Activated T-cell treated with anti-CD3 and anti-CD28 coated beads, Interleukin-2, amount 50 U/mL, for 72 hours (primary cell): ENCODE measurements around the gene WWC2. TPM values are rescaled to one million over a fixed set of nuclear protein-coding genes. Genes with fewer than 3 reads are reported as not detected.
A peak's percentile ranks its signal among the peaks of the same experiment; 100 is the strongest.

Source experiments
- ATAC-seq, 2 donors: fragments of 150-1000 bp; cut with Tn5 transposase; replicated peaks in 1 of 2; 2 replicates each; pipeline ENCODE4 v1.10.0; 2021; ENCODE audit warnings: moderate library complexity in 2 of 2, mild to moderate bottlenecking in 1 of 2
- DNase-seq, 2 donors: peaks; one replicate each; pipeline ENCODE4 v3.0.0; 2021 to 2022; ENCODE audit warnings: mixed read lengths in 1 of 2
- H3K27ac Mint-ChIP-seq: one replicate; pipeline ENCODE4 v1.8.0; 2022; ENCODE audit warnings: mild to moderate bottlenecking, moderate library complexity, mixed read lengths
- H3K27me3 Mint-ChIP-seq: one replicate; pipeline ENCODE4 v1.8.0; 2022; ENCODE audit warnings: low read depth, mixed read lengths
- H3K36me3 Mint-ChIP-seq, 2 donors: one replicate each; pipeline ENCODE4 v1.8.0; 2022; ENCODE audit warnings: mixed read lengths in 2 of 2, mild to moderate bottlenecking in 1 of 2; ENCODE audit not compliant: insufficient read depth in 2 of 2
- H3K4me1 Mint-ChIP-seq: one replicate; pipeline ENCODE4 v1.8.0; 2022; ENCODE audit warnings: low read depth, mixed read lengths
- H3K4me3 Mint-ChIP-seq, 2 donors: one replicate each; pipeline ENCODE4 v1.8.0; 2022; ENCODE audit warnings: mild to moderate bottlenecking in 2 of 2, mixed read lengths in 2 of 2, moderate library complexity in 2 of 2
- H3K9me3 Mint-ChIP-seq, 2 donors: one replicate each; pipeline ENCODE4 v1.8.0; 2022; ENCODE audit warnings: mixed read lengths in 2 of 2
- total RNA-seq, 2 donors: library from RNA; stranded (reverse); gene quantifications; one replicate each; pipeline ENCODE4 v1.2.3, GENCODE V29; 2022

The WWC2 gene
- total RNA-seq, result 1 to 10 TPM; 3.6 to 3.7 TPM

GRCh38 chr4:183098723-183099536 is at the start of gene WWC2:
Gene WWC2 (plus strand): TSS chr4:183099257. CDS start chr4:183099492, 235 bp downstream.
- peaks cover 5% of the 10 kb centered on the region for H3K4me1 Mint-ChIP-seq
- DNase-seq (peak; percentile 59 to 65), ATAC-seq (peak; percentile 80 to 81)
- H3K4me3 Mint-ChIP-seq, result peak within 1 kb of the TSS; percentile 69 to 71
- no peaks in the 10 kb centered on the region for H3K9me3 Mint-ChIP-seq
- H3K27ac Mint-ChIP-seq, result no peak within 1 kb of the TSS
- H3K36me3 Mint-ChIP-seq, result no peaks in the 10 kb centered on the region
- H3K27me3 Mint-ChIP-seq, result peaks cover 43% of the 10 kb centered on the region

- H3K9me3 Mint-ChIP-seq, result no peaks in the 10 kb centered on the region
- no peak for DNase-seq
- H3K4me1 Mint-ChIP-seq, result no peaks in the 10 kb centered on the region
- H3K4me3 Mint-ChIP-seq, result no peak overlapping the region
- no peak overlapping the region for H3K27ac Mint-ChIP-seq
- peaks cover 32% of the 10 kb centered on the region for H3K27me3 Mint-ChIP-seq
- no peaks in the 10 kb centered on the region for H3K36me3 Mint-ChIP-seq
- no peak for ATAC-seq
Measured at GRCh38 chr4:183053681-183054080, 45.4 kb upstream of the WWC2 start.

- H3K4me3 Mint-ChIP-seq, result no peak overlapping the region
Measured at GRCh38 chr4:183057255-183057654, 41.8 kb upstream of the WWC2 start.

GRCh38 chr4:183059797-183060196 is 39.3 kb upstream of the WWC2 start:
- no peak overlapping the region for H3K27ac Mint-ChIP-seq
- H3K4me3 Mint-ChIP-seq, result no peak overlapping the region
- H3K36me3 Mint-ChIP-seq, result no peaks in the 10 kb centered on the region
- H3K27me3 Mint-ChIP-seq, result peaks cover 20% of the 10 kb centered on the region
- no peak for DNase-seq
- no peak for ATAC-seq
- H3K4me1 Mint-ChIP-seq, result no peaks in the 10 kb centered on the region
- H3K9me3 Mint-ChIP-seq, result no peaks in the 10 kb centered on the region

More at GRCh38 chr4:183057255-183057654, 41.8 kb upstream of the WWC2 start:
- Mint-ChIP-seq H3K27me3 (peaks cover 17% of the 10 kb centered on the region), H3K4me1 (no peaks in the 10 kb centered on the region), H3K36me3 (no peaks in the 10 kb centered on the region), H3K27ac (no peak overlapping the region), H3K9me3 (no peaks in the 10 kb centered on the region)
- no peak for DNase-seq
- ATAC-seq, result no peak

GRCh38 chr4:183068502-183068901 is 30.6 kb upstream of the WWC2 start:
- no peak for ATAC-seq
- Mint-ChIP-seq H3K27ac (no peak overlapping the region), H3K27me3 (peaks cover 7% of the 10 kb centered on the region), H3K9me3 (peaks cover 3 to 9% of the 10 kb centered on the region in 2 donors), H3K36me3 (peaks cover 3 to 5% of the 10 kb centered on the region in 2 donors), H3K4me1 (no peaks in the 10 kb centered on the region), H3K4me3 (no peak overlapping the region)
- DNase-seq, result no peak

- Mint-ChIP-seq H3K9me3 (peaks cover 3 to 9% of the 10 kb centered on the region in 2 donors), H3K4me3 (no peak overlapping the region), H3K27ac (no peak overlapping the region), H3K4me1 (no peaks in the 10 kb centered on the region), H3K27me3 (peaks cover 7% of the 10 kb centered on the region), H3K36me3 (peaks cover 3 to 5% of the 10 kb centered on the region in 2 donors)
- DNase-seq (no peak), ATAC-seq (no peak)
Measured at GRCh38 chr4:183071222-183071621, 27.8 kb upstream of the WWC2 start.

- ATAC-seq, result no peak
Measured at GRCh38 chr4:183072176-183072575, 26.9 kb upstream of the WWC2 start.

GRCh38 chr4:183073838-183074145 is 25.3 kb upstream of the WWC2 start:
- no peak overlapping the region for H3K27ac Mint-ChIP-seq
- H3K9me3 Mint-ChIP-seq, result peaks cover 0 to 5% of the 10 kb centered on the region in 2 donors
- peaks cover 1 to 3% of the 10 kb centered on the region in 2 donors for H3K36me3 Mint-ChIP-seq
- H3K4me3 Mint-ChIP-seq, result no peak overlapping the region
- DNase-seq (no peak), ATAC-seq (no peak)
- peaks cover 7% of the 10 kb centered on the region for H3K27me3 Mint-ChIP-seq
- no peaks in the 10 kb centered on the region for H3K4me1 Mint-ChIP-seq

More at GRCh38 chr4:183072176-183072575, 26.9 kb upstream of the WWC2 start:
- H3K36me3 Mint-ChIP-seq, result peaks cover 3 to 5% of the 10 kb centered on the region in 2 donors
- H3K4me1 Mint-ChIP-seq, result no peaks in the 10 kb centered on the region
- peaks cover 7% of the 10 kb centered on the region for H3K27me3 Mint-ChIP-seq
- DNase-seq, result no peak
- H3K4me3 Mint-ChIP-seq, result no peak overlapping the region
- peaks cover 3 to 9% of the 10 kb centered on the region in 2 donors for H3K9me3 Mint-ChIP-seq
- no peak overlapping the region for H3K27ac Mint-ChIP-seq

GRCh38 chr4:183074288-183074990 is 24.6 kb upstream of the WWC2 start:
- H3K36me3 Mint-ChIP-seq, result peaks cover 1 to 3% of the 10 kb centered on the region in 2 donors
- H3K27ac Mint-ChIP-seq, result no peak overlapping the region
- no peak for DNase-seq
- ATAC-seq, result no peak
- H3K9me3 Mint-ChIP-seq, result peaks cover 0 to 5% of the 10 kb centered on the region in 2 donors
- H3K27me3 Mint-ChIP-seq, result peaks cover 7% of the 10 kb centered on the region
- no peak overlapping the region for H3K4me3 Mint-ChIP-seq
- H3K4me1 Mint-ChIP-seq, result no peaks in the 10 kb centered on the region

- no peaks in the 10 kb centered on the region for H3K36me3 Mint-ChIP-seq
- H3K27ac Mint-ChIP-seq, result no peak overlapping the region
- no peak overlapping the region for H3K4me3 Mint-ChIP-seq
- no peaks in the 10 kb centered on the region for H3K9me3 Mint-ChIP-seq
- ATAC-seq, result no peak
- DNase-seq, result no peak
- H3K4me1 Mint-ChIP-seq, result no peaks in the 10 kb centered on the region
- peaks cover 7% of the 10 kb centered on the region for H3K27me3 Mint-ChIP-seq
Measured at GRCh38 chr4:183078634-183079033, 20.4 kb upstream of the WWC2 start.

- no peaks in the 10 kb centered on the region for H3K27me3 Mint-ChIP-seq
- H3K4me1 Mint-ChIP-seq, result no peaks in the 10 kb centered on the region
- ATAC-seq (no peak), DNase-seq (no peak)
- H3K36me3 Mint-ChIP-seq, result no peaks in the 10 kb centered on the region
- no peak overlapping the region for H3K27ac Mint-ChIP-seq
- no peaks in the 10 kb centered on the region for H3K9me3 Mint-ChIP-seq
- no peak overlapping the region for H3K4me3 Mint-ChIP-seq
Measured at GRCh38 chr4:183080372-183081115, 18.5 kb upstream of the WWC2 start.

GRCh38 chr4:183081116-183081469 is 18.0 kb upstream of the WWC2 start:
- ATAC-seq, result no peak
- H3K4me3 Mint-ChIP-seq, result no peak overlapping the region

GRCh38 chr4:183082053-183082452 is 17.0 kb upstream of the WWC2 start:
- ATAC-seq, result no peak
- no peak overlapping the region for H3K4me3 Mint-ChIP-seq
- no peak overlapping the region for H3K27ac Mint-ChIP-seq
- no peaks in the 10 kb centered on the region for H3K9me3 Mint-ChIP-seq
- no peaks in the 10 kb centered on the region for H3K4me1 Mint-ChIP-seq
- no peak for DNase-seq
- H3K36me3 Mint-ChIP-seq, result no peaks in the 10 kb centered on the region
- no peaks in the 10 kb centered on the region for H3K27me3 Mint-ChIP-seq

More at GRCh38 chr4:183081116-183081469, 18.0 kb upstream of the WWC2 start:
- Mint-ChIP-seq H3K36me3 (no peaks in the 10 kb centered on the region), H3K27ac (no peak overlapping the region), H3K9me3 (no peaks in the 10 kb centered on the region), H3K27me3 (no peaks in the 10 kb centered on the region), H3K4me1 (no peaks in the 10 kb centered on the region)
- DNase-seq, result no peak
